HG03045 (cell line): ENCODE data around the gene RASSF4.
A peak's percentile ranks its signal among the peaks of the same experiment; 100 is the strongest.

Experiments
- ATAC-seq: cut with Tn5 transposase; IDR thresholded peaks from one replicate; pipeline ENCODE4 v1.9.1; 2021; ENCODE audit warnings: mild to moderate bottlenecking, moderate library complexity; ENCODE audit not compliant: unreplicated experiment

Gene RASSF4

DNA sequence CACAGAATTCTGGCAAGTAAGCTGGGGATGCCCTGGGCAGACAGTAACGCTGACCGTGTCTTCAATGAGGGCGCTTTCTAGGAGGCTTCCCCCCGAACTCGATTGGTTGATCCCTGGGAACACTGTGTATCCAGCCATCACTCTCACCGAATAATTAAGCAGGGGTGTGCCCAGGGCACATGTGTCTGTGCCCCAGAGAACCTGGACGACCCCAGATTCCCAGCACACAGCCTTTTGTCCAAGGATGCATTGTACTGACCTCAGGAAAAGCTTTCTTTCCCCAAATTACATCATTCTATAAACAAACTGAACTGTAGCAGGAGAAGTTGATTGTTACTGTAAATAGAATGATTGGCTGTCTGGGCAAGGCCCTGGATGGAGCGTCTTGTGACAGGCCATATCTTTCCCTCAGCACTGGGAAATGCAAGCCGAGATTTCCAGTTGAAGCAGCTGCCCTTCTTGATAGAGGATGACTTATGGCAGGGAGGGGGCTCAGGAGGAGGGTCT lies 25.6 kb downstream of the RASSF4 start:
- ATAC-seq = no peak

- ATAC-seq = no peak
These were observed 26.6 kb downstream of the RASSF4 start for GRCh38 chr10:44986179-44986578.

- ATAC-seq = no peak
These were observed 27.1 kb downstream of the RASSF4 start for GRCh38 chr10:44986670-44987069.

DNA sequence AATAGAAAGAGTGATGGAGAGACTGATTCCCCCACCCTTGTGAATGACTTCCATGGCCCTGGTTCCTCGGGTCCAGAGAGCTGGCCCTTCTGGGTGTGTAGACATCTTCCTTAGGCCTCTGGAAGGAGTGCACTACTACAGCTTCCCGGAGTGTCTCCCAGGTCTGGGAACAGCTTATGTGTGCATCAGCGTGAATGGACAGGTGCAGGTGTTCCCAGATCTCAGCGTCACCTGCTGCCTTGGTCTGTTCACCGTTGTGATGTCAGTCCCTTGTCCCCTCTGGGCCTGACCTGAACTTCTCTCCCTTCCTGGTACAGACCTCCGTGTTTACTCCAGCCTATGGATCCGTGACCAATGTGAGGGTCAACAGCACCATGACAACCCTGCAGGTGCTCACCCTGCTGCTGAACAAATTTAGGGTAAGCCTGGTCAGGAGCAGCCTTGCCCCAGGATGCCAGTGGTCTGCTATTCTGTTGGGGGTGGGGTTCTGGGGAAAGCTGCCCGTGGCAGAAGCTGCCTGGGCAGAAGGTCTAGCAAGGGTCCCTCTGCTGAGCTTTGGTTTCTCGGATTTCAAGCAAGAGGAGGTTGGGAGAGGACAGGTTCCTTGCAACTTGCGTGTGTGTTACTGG lies 29.5 kb downstream of the RASSF4 start:
- no peak for ATAC-seq

- no peak for ATAC-seq
These were observed 30.1 kb downstream of the RASSF4 start for GRCh38 chr10:44989597-44990301.

DNA sequence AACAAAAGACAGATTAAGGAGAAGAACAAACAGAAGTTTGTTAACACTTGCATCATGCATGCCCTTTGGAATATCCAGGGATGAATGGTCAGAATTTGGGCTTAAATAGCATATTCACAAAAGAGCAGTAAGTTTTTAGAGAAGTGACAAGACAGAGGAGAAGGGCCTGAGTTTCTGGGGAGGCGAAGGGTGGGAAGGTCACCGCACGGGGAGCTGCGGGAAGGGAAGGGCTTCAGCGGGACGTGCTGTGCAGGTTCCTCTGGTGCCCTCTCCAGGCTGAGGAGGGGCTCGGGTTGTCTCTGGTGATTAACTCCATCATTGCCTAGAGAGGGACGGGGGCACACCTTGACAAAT lies 30.7 kb downstream of the RASSF4 start:
- ATAC-seq = no peak

DNA sequence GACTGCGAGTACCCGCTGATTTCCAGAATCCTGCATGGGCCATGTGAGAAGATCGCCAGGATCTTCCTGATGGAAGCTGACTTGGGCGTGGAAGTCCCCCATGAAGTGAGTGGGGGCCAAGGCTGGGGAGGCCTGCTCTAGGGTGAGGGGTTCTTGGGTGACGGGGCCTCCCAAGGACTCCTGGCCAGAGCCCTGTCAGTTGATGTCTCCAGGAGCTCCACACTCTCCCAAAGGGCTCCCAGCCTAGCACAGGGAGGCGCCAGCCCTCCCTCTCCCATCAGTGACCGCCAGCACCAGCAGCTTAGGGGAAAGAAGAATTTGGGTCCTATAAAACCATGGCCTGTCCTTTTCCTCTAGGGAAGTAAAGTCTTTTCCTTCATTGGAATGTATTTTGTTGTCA lies 31.4 kb downstream of the RASSF4 start:
- no peak for ATAC-seq

DNA sequence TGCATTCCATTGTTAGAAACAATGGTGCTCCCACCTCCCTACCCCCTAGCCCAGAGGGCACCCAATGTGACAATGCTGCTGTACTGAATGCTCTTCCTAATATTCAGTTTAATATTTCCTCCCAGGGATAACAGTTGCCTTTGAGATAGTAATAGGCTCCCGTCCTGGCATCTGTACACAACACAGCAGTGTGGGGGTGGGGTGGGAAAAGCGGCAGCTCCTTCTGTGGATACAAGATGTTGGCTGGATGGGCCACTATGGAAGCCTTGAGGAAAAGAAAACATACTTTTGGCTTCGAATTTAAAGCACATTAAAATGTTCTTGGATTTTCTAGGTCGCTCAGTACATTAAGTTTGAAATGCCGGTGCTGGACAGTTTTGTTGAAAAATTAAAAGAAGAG lies 32.0 kb downstream of the RASSF4 start:
- no peak for ATAC-seq

- ATAC-seq = no peak
These were observed 32.6 kb downstream of the RASSF4 start for GRCh38 chr10:44992070-44992731.

GRCh38 chr10:44992732-44993225 lies 33.2 kb downstream of the RASSF4 start:
- ATAC-seq = no peak

GRCh38 chr10:44993226-44993921 lies 33.8 kb downstream of the RASSF4 start:
- no peak for ATAC-seq

DNA sequence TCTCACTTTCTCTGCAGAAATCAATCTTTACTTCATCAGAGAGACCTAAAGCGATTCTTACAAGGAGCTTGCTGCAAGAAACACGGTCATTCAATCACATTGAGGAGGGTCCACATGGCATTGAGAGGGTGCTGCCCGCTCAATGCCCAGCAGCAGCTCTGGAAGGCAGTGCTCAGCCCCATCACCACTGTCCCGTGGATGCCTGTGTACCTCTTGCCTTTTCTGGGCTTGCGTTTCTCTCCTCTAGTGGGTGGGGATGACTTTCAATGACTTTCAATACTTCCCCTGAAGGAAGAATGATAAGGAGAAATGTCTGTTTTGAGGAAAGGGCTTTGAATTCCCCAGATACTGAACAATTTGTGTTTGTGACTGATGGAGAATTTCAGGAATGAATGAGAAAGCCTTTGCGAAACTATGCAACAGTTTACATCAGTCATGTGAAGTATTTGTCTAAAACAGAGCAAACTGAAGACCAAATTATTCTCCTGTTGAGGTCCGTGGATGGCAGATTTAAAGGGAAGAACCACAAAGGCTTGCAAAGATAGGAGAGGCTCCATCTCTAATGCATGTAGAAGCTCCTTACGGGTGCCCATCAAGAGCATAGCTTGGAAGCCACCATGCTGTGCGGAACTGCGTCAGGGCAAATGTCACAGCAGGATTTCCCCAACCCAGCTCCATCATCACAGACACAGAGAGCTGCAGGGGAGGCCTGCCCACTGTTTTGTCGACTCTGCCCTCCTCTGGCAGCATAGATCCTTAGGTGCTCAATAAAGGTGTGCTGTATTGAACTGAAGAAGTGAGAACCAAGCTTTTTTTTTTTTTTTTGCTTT lies 34.5 kb downstream of the RASSF4 start:
- ATAC-seq = no peak

DNA sequence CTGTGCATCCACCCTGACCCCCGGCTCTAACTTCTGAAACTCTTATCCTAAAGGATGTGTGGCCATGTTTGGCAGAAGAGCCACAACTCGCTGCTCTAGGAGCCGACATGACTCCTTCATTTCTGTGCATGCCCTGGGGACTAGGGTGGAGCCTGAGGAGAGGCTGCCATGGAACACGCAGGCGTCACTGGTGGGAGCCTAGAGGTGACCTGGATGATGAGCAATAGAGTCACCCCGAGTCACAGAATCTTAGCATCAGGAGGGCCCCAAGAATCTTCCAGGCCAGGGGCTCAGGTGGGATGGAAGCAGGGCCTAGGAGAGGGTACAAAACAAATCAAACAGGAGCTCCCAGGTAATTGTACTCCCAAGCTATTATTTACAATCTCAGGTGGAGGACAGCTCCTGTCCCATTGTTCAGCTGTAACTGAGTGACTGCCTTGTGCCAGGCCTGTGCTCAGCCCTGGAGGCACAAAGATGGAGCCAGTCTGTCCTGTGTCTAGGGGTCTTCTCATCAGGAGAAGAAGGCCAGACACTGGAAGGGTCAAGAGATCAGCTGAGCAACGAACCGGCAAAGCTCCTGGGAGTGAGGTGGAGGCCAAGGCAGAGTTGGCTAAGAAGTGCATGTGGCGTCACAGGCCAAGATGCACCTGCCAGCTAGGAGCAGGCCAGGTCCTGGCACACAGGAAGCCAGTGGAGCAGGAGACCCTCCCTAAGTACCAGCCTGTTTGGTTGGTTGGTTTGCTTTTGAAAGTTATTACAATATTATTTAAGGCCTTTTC lies 35.3 kb downstream of the RASSF4 start:
- ATAC-seq = no peak

GRCh38 chr10:44995581-44995913 lies 35.9 kb downstream of the RASSF4 start:
- no peak for ATAC-seq

- no peak for ATAC-seq
These were observed 36.5 kb downstream of the RASSF4 start for GRCh38 chr10:44995914-44996669.

GRCh38 chr10:44997105-44997748 lies 37.6 kb downstream of the RASSF4 start:
- no peak for ATAC-seq

DNA sequence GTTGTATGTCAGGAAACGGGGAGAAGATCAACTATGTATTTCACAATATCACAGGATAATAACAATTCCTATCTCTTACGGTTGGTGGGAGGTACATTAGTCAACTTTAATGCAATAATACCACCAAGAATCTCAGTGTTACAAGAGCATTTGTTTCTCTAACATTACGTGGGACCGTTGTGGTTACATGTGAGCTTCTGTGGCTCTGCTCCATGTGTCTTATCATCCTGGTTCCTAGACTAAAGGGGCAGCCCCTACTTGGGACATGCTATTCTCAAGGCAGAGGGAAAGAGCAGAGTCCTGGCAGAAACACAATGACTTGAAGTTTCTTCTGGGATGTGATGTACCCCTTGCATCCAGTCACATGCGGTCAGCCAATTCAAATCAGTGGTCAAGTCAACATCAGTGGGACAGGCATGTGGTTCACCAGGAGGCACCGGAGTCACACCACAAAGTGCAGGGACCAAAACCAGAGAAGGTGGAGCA lies 38.6 kb downstream of the RASSF4 start:
- no peak for ATAC-seq

- ATAC-seq = peak; percentile 2
These were observed 40.6 kb downstream of the RASSF4 start for GRCh38 chr10:45000138-45000751.
